H1 (cell line): ENCODE data around the gene RBBP9. TPM values are rescaled to one million over a fixed set of nuclear protein-coding genes. Genes with fewer than 3 reads are reported as not detected.

Experiments used
- CTCF ChIA-PET: fragments of 300-600 bp; sonication (Branson Sonifier 250); formaldehyde crosslinking; loops from one replicate; lab custom pipeline; 2021; ENCODE audit not compliant: partially characterized antibody; lab: Charles Lee
- POLR2A ChIA-PET: fragments of 300-600 bp; sonication (Branson Sonifier 250); formaldehyde crosslinking; loops from one replicate; lab custom pipeline; 2021; ENCODE audit warnings: inconsistent platforms; ENCODE audit not compliant: partially characterized antibody; lab: Charles Lee
- DNase-seq, 2 experiments: peaks; one replicate each; pipeline versions ENCODE4 v3.0.0 to v3.0.0-alpha.2; 2010 to 2022; ENCODE audit warnings: low spot score in 2 of 2, low read depth in 1 of 2, mixed read lengths in 1 of 2
- FAIRE-seq: peaks from 2 replicates; lab custom pipeline; 2011; peaks lifted over from hg19 to GRCh38; lab: Jason Lieb, UNC
- H2AFZ ChIP-seq: 2 replicates; pipeline ENCODE4 v1.8.1; 2012; ENCODE audit warnings: low read length, inconsistent platforms
- H2AK5ac ChIP-seq: 2 replicates; pipeline ENCODE4 v1.6.1; 2013; ENCODE audit warnings: low read depth, low read length
- H2BK120ac ChIP-seq: replicated peaks from 2 replicates; pipeline ENCODE3; 2013; ENCODE audit warnings: low read depth, low read length, inconsistent platforms
- H2BK12ac ChIP-seq: 2 replicates; pipeline ENCODE4 v1.6.1; 2013; ENCODE audit warnings: low read depth, low read length
- H2BK15ac ChIP-seq: 2 replicates; pipeline ENCODE4 v1.6.1; 2013; ENCODE audit warnings: low read length
- H2BK20ac ChIP-seq: 2 replicates; pipeline ENCODE4 v1.6.1; 2013; ENCODE audit warnings: low read length
- H2BK5ac ChIP-seq: 2 replicates; pipeline ENCODE4 v1.6.1; 2013; ENCODE audit warnings: low read depth, low read length
- H3K14ac ChIP-seq: 2 replicates; pipeline ENCODE4 v1.6.1; 2013; ENCODE audit warnings: inconsistent platforms; ENCODE audit not compliant: insufficient read length
- H3K18ac ChIP-seq: 2 replicates; pipeline ENCODE4 v1.6.1; 2013; ENCODE audit warnings: low read length; ENCODE audit errors: extremely low read depth
- H3K23ac ChIP-seq: 2 replicates; pipeline ENCODE4 v1.6.1; 2013; ENCODE audit warnings: inconsistent platforms; ENCODE audit not compliant: insufficient read length
- H3K23me2 ChIP-seq: 2 replicates; pipeline ENCODE4 v1.6.1; 2013; ENCODE audit warnings: low read depth, low read length
- H3K27ac ChIP-seq: 2 replicates; pipeline ENCODE4 v1.6.1; 2011; ENCODE audit warnings: low read depth, low read length, inconsistent platforms
- H3K27me3 ChIP-seq, 4 experiments: replicated peaks in 1 of 4; 1 replicate in 1 of 4; 2 replicates in 3 of 4; pipeline versions ENCODE4 v1.6.1 to v1.8.1; 2011 to 2013; ENCODE audit warnings: low read length in 3 of 4, mild to moderate bottlenecking in 3 of 4, inconsistent platforms in 2 of 4, mixed read lengths in 2 of 4, moderate library complexity in 1 of 4; ENCODE audit not compliant: control insufficient read depth in 3 of 4, insufficient read depth in 3 of 4; ENCODE audit errors: extremely low read depth in 1 of 4
- H3K36me3 ChIP-seq, 4 experiments: 2 replicates each; pipeline versions ENCODE4 v1.6.1 to v1.8.1; 2011 to 2013; ENCODE audit warnings: mild to moderate bottlenecking in 4 of 4, low read length in 3 of 4, moderate library complexity in 2 of 4, control low read depth in 1 of 4, inconsistent platforms in 1 of 4; ENCODE audit not compliant: insufficient read depth in 4 of 4, control insufficient read depth in 2 of 4
- H3K4ac ChIP-seq: replicated peaks from 2 replicates; pipeline ENCODE3; 2013; ENCODE audit warnings: low read length, low read depth, mixed read lengths, inconsistent platforms; ENCODE audit not compliant: insufficient read length
- H3K4me1 ChIP-seq, 4 experiments: replicated peaks in 1 of 4; 1 replicate in 1 of 4; 2 replicates in 3 of 4; pipeline versions ENCODE4 v1.6.1 to v1.8.1; 2011 to 2013; ENCODE audit warnings: low read length in 3 of 4, inconsistent platforms in 2 of 4, mixed read lengths in 1 of 4; ENCODE audit not compliant: insufficient read depth in 4 of 4, control insufficient read depth in 3 of 4
- H3K4me2 ChIP-seq, 2 experiments: 2 replicates each; pipeline versions ENCODE4 v1.6.1 to v1.8.1; 2011 to 2013; ENCODE audit warnings: low read depth in 2 of 2, low read length in 2 of 2, control low read depth in 1 of 2, inconsistent platforms in 1 of 2, mild to moderate bottlenecking in 1 of 2; ENCODE audit not compliant: insufficient read depth in 1 of 2
- H3K4me3 ChIP-seq, 4 experiments: fragments of 200-600, 300-600 bp in 1 of 4; sonication (generic), shearing (Covaris generic), sonication (Bioruptor Twin) in 1 of 4; 2 replicates each; pipeline versions ENCODE4 v1.5.1 to v1.8.1; 2011 to 2016; ENCODE audit warnings: low read length in 4 of 4, low read depth in 3 of 4, control low read depth in 2 of 4, inconsistent platforms in 2 of 4, mild to moderate bottlenecking in 2 of 4, mixed read lengths in 1 of 4, moderate library complexity in 1 of 4; ENCODE audit not compliant: insufficient read depth in 2 of 4; ENCODE audit errors: extremely low read depth in 1 of 4
- H3K56ac ChIP-seq: replicated peaks from 2 replicates; pipeline ENCODE3; 2013; ENCODE audit warnings: low read depth, mild to moderate bottlenecking, mixed read lengths, low read length, inconsistent platforms; ENCODE audit not compliant: insufficient read length
- H3K79me1 ChIP-seq: 2 replicates; pipeline ENCODE4 v1.6.1; 2013; ENCODE audit warnings: low read depth, low read length, control low read depth
- H3K79me2 ChIP-seq, 2 experiments: 2 replicates each; pipeline versions ENCODE4 v1.6.1 to v1.8.1; 2012 to 2013; ENCODE audit warnings: low read length in 2 of 2, mild to moderate bottlenecking in 2 of 2, inconsistent platforms in 1 of 2; ENCODE audit not compliant: insufficient read depth in 2 of 2, control insufficient read depth in 1 of 2
- H3K9ac ChIP-seq, 4 experiments: replicated peaks in 1 of 4; 1 replicate in 1 of 4; 2 replicates in 3 of 4; pipeline versions ENCODE4 v1.6.1 to v1.8.1; 2011 to 2013; ENCODE audit warnings: low read depth in 3 of 4, low read length in 3 of 4, control low read depth in 2 of 4, mild to moderate bottlenecking in 2 of 4, moderate library complexity in 2 of 4, inconsistent platforms in 1 of 4; ENCODE audit errors: extremely low read depth in 1 of 4
- H3K9me3 ChIP-seq, 2 experiments: 2 replicates each; pipeline versions ENCODE4 v1.6.1 to v1.8.1; 2012 to 2013; ENCODE audit warnings: mild to moderate bottlenecking in 2 of 2, moderate library complexity in 2 of 2, control low read depth in 1 of 2, inconsistent platforms in 1 of 2, low read depth in 1 of 2, low read length in 1 of 2, mixed read lengths in 1 of 2; ENCODE audit not compliant: insufficient read depth in 2 of 2
- H4K20me1 ChIP-seq, 2 experiments: replicated peaks in 1 of 2; 2 replicates each; pipeline versions ENCODE3 to v1.8.1; 2011 to 2013; ENCODE audit warnings: inconsistent platforms in 2 of 2, low read length in 2 of 2, mild to moderate bottlenecking in 1 of 2; ENCODE audit not compliant: insufficient read depth in 2 of 2, control insufficient read depth in 1 of 2
- H4K5ac ChIP-seq: 2 replicates; pipeline ENCODE4 v1.6.1; 2013; ENCODE audit warnings: low read length, low read depth, mixed read lengths, inconsistent platforms; ENCODE audit not compliant: insufficient read length
- H4K8ac ChIP-seq: 2 replicates; pipeline ENCODE4 v1.8.0; 2013; ENCODE audit warnings: mild to moderate bottlenecking, moderate library complexity, low read length, inconsistent platforms; ENCODE audit not compliant: insufficient read depth; ENCODE audit errors: extremely low read depth
- H4K91ac ChIP-seq: replicated peaks from 2 replicates; pipeline ENCODE3; 2013; ENCODE audit warnings: low read length, mixed read lengths, inconsistent platforms; ENCODE audit not compliant: insufficient read length
- NANOG ChIP-seq: IDR thresholded peaks from 2 replicates; pipeline ENCODE4 v1.6.1; 2011; ENCODE audit warnings: low read length, low read depth, mild to moderate bottlenecking, inconsistent platforms; ENCODE audit not compliant: insufficient read depth, poor library complexity, severe bottlenecking
- POLR2A ChIP-seq, 2 experiments: IDR thresholded peaks; 1 replicate in 1 of 2; 2 replicates in 1 of 2; pipeline ENCODE4 v1.6.1; 2011; ENCODE audit warnings: low read depth in 2 of 2, low read length in 2 of 2, mild to moderate bottlenecking in 2 of 2; ENCODE audit errors: control extremely low read depth in 1 of 2
- POLR2AphosphoS5 ChIP-seq: IDR thresholded peaks from 2 replicates; pipeline ENCODE4 v1.6.1; 2011; ENCODE audit warnings: low read depth, low read length
- SP4 ChIP-seq: IDR thresholded peaks from 2 replicates; pipeline ENCODE4 v1.6.1; 2012; ENCODE audit warnings: low read length, inconsistent platforms
- SUZ12 ChIP-seq: fragments of 200-600 bp; sonication (generic); IDR thresholded peaks from 2 replicates; pipeline ENCODE4 v1.6.1; 2012; ENCODE audit warnings: mild to moderate bottlenecking, inconsistent platforms, low read length, moderate library complexity, mixed read lengths
- WGBS, 2 experiments: shearing (Covaris generic) in 1 of 2; methylation state at CpG; one replicate each; pipeline versions ENCODE4 v1.1.6 to v1.1.7; 2013 to 2015; ENCODE audit warnings: low lambda C conversion rate in 2 of 2, mixed read lengths in 2 of 2, inconsistent platforms in 1 of 2, low coverage in 1 of 2, missing lambda C conversion rate in 1 of 2; ENCODE audit not compliant: insufficient replicate concordance in 2 of 2, insufficient coverage in 1 of 2, insufficient read length in 1 of 2; ENCODE audit errors: extremely low coverage in 1 of 2, missing lambda C conversion rate in 1 of 2; 5-methylcytosine and 5-hydroxymethylcytosine counted together
- polyA plus RNA-seq, 7 experiments: library from polyadenylated mRNA; depleted of rRNA in 3 of 7; stranded (reverse) in 5 of 7; unstranded in 2 of 7; fragments of >200 nt in 5 of 7; fragments of 200-250 nt in 2 of 7; gene quantifications; 1 replicate in 5 of 7; 2 replicates in 1 of 7; 4 replicates in 1 of 7; pipeline versions ENCODE4 v1.2.1 to v1.2.3, GENCODE V29; 2011 to 2013; ENCODE audit warnings: missing spikeins in 2 of 7, mixed read lengths in 2 of 7
- total RNA-seq: library from RNA; stranded (reverse); fragmentation: NEBNext Ultra II Directional; extraction: Animal tissue kit (Norgen Biotek cat#: 25700); gene quantifications from 2 replicates; pipeline ENCODE4 v1.2.1, GENCODE V29; 2021

The RBBP9 gene
- total and polyA plus RNA-seq, 2 of the 8 experiments (the other 6 are each of a cell fraction or from before 2014, with no cell fraction given) = 9.5 to 13.5 TPM

DNA sequence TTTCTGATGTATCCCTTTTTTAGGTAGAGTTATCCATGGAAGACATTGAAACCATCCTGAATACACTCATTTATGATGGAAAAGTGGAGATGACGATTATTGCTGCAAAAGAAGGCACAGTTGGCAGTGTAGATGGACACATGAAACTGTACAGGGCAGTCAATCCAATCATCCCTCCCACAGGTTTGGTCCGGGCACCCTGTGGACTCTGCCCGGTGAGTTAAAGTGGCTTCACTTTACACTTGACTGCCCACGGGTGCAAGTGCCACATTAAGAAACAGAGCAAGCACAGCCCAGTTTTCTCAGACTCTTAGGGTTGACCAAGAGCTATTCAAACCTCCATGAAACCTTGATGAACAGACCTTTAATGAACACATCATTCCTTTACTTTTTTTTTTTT lies 15.4 kb downstream of the RBBP9 start:
- Histone ChIP-seq H3K18ac (no peak overlapping the region), H3K23ac (no peak overlapping the region), H3K4me1 (no peaks in the 10 kb centered on the region), H3K79me1 (no peaks in the 10 kb centered on the region), H2AFZ (no peak overlapping the region), H3K9me3 (no peaks in the 10 kb centered on the region), H4K5ac (no peak overlapping the region), H4K20me1 (no peaks in the 10 kb centered on the region), H3K56ac (no peak overlapping the region), H2BK120ac (no peak overlapping the region), H3K79me2 (no peaks in the 10 kb centered on the region), H4K8ac (no peak overlapping the region), H3K4ac (no peak overlapping the region), H3K9ac (no peak overlapping the region), H3K14ac (no peak overlapping the region), H3K4me2 (no peak overlapping the region), H3K27me3 (no peaks in the 10 kb centered on the region), H2BK5ac (no peak overlapping the region), H4K91ac (no peak overlapping the region), H2AK5ac (no peak overlapping the region), H2BK20ac (no peak overlapping the region), H3K23me2 (no peaks in the 10 kb centered on the region), H2BK15ac (no peak overlapping the region), H3K4me3 (no peak overlapping the region), H2BK12ac (no peak overlapping the region), H3K36me3 (peaks cover 5 to 46% (median 28%) of the 10 kb centered on the region in 4 experiments; a peak in 7 of 8 replicates), H3K27ac (no peak overlapping the region)
- FAIRE-seq (no peak), DNase-seq (no peak)
- POLR2A ChIA-PET = no interaction called here
- TF ChIP-seq SP4 = no peak
- TF ChIP-seq POLR2AphosphoS5 = no peak
- no peak for TF ChIP-seq NANOG
- no peak for TF ChIP-seq SUZ12
- TF ChIP-seq POLR2A (IDR thresholded peaks at IDR 0.05; ENCODE audit: control extremely low read depth in 1 of 2, low read depth in 2 of 2, low read length in 2 of 2) = no peak
- 93% methylated on average over 4 of the region's 4 CpGs; no CpG with 5 or more reads in 1 of the 2 experiments for WGBS, 2 experiments
- CTCF ChIA-PET = interaction anchor here (0.7 kb wide), 1 partner anchor 311 kb away, joined by 3 read pairs; no protein-coding TSS in a partner anchor
